Thoracic aorta (tissue), 2 donors: Measurements from ENCODE around the gene TMPRSS15. TPM values are rescaled to one million over a fixed set of nuclear protein-coding genes. Genes with fewer than 3 reads are reported as not detected.

ENCODE experiments used
- ATAC-seq: fragments of 150-250 bp; one replicate; pipeline ENCODE4 v1.8.0; 2017; ENCODE audit warnings: low read depth; ENCODE audit not compliant: insufficient number of reproducible peaks, low FRiP score
- DNase-seq: peaks from one replicate; pipeline ENCODE4 v3.0.0-alpha.2; 2020; ENCODE audit warnings: low spot score
- H3K27ac ChIP-seq, 2 donors: fragments of 200-600 bp; sonication (generic); 1 replicate in 1 of 2; 2 replicates in 1 of 2; pipeline ENCODE4 v1.5.1; 2016; ENCODE audit warnings: mild to moderate bottlenecking in 2 of 2, moderate library complexity in 2 of 2
- H3K27me3 ChIP-seq: fragments of 200-600 bp; sonication (generic); replicated peaks from 2 replicates; pipeline ENCODE4 v1.6.0; 2016; ENCODE audit warnings: mild to moderate bottlenecking; ENCODE audit not compliant: insufficient read depth
- H3K36me3 ChIP-seq: fragments of 200-600 bp; sonication (generic); one replicate; pipeline ENCODE4 v1.5.1; 2016
- H3K4me1 ChIP-seq, 2 donors: fragments of 200-600 bp; sonication (generic); 1 replicate in 1 of 2; 2 replicates in 1 of 2; pipeline versions ENCODE4 v1.5.1 to v1.6.0; 2016; ENCODE audit warnings: low read depth in 2 of 2, mild to moderate bottlenecking in 1 of 2; ENCODE audit not compliant: control insufficient read depth in 1 of 2
- H3K4me3 ChIP-seq: fragments of 200-600 bp; sonication (generic); 2 replicates; pipeline ENCODE4 v1.5.1; 2016; ENCODE audit warnings: mild to moderate bottlenecking
- H3K9me3 ChIP-seq: fragments of 200-600 bp; sonication (generic); 2 replicates; pipeline ENCODE4 v1.5.1; 2016
- CTCF ChIP-seq: fragments of 200-600 bp; sonication (generic); IDR thresholded peaks from one replicate; pipeline ENCODE4 v1.5.1; 2019; ENCODE audit warnings: antibody characterized with exemption
- total RNA-seq, 2 donors: library from RNA; depleted of rRNA; stranded (reverse); fragments of >200 nt; gene quantifications; one replicate each; pipeline versions ENCODE4 v1.1.0 to v1.2.3, GENCODE V29; 2016

Gene TMPRSS15
- not detected for total RNA-seq

DNA sequence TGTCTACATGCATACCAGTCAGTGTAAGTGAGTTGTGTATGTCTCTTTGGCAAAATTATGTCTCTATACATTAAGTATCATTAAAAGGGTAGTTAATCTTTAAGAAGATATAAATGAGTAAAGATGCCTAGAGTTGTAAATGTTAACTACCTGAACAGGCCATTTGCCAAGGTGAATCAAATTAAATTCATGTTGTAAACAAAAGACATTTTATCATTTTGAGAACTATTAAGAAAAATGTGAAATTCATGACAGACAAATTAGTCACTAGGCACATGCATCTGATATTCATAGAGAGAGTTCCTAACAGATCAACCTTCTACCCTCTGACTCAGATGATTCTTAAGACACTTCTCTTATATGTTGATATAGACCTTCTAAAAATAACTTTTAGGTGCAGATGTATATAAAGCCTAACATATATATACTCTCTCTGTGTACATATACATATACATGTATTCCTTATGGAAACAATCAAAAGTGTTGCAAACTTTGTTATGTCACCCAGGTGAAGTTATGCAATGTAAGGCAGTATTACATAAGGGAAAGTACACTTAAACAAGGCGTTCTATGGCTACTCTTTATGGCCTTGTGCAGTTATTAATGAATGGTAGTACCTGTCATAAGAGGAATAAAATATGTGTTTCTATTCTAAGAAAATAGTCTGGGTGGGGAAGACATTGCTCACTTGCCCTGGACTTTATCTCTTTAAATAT lies at the start of gene TMPRSS15:
TSS of gene TMPRSS15 (minus strand) at position 51 of the 716 bp plus-strand sequence. CDS start 163 bp downstream, outside the sequence.
- DNase-seq (no peak), ATAC-seq (no peak)
- no peaks in the 10 kb centered on the region for H3K27me3 ChIP-seq
- H3K4me3 ChIP-seq: no peak within 1 kb of the TSS
- H3K4me1 ChIP-seq: no peaks in the 10 kb centered on the region
- TF ChIP-seq CTCF: no peak
- H3K9me3 ChIP-seq: peaks cover 5% of the 10 kb centered on the region
- H3K27ac ChIP-seq: no peak within 1 kb of the TSS
- H3K36me3 ChIP-seq: no peaks in the 10 kb centered on the region

- ATAC-seq: no peak
These were observed 48.1 kb upstream of the TMPRSS15 start for GRCh38 chr21:18451670-18452069.

GRCh38 chr21:18449605-18450550 lies 46.3 kb upstream of the TMPRSS15 start:
- no peak for ATAC-seq
- no peak for DNase-seq
- H3K36me3 ChIP-seq: no peaks in the 10 kb centered on the region
- H3K27me3 ChIP-seq: no peaks in the 10 kb centered on the region
- H3K27ac ChIP-seq: no peak overlapping the region
- no peaks in the 10 kb centered on the region for H3K9me3 ChIP-seq
- no peaks in the 10 kb centered on the region for H3K4me1 ChIP-seq
- no peak for TF ChIP-seq CTCF
- H3K4me3 ChIP-seq: no peak overlapping the region

More at GRCh38 chr21:18451670-18452069, 48.1 kb upstream of the TMPRSS15 start:
- no peaks in the 10 kb centered on the region for H3K9me3 ChIP-seq
- no peak overlapping the region for H3K27ac ChIP-seq
- no peak for DNase-seq
- H3K4me3 ChIP-seq: no peak overlapping the region
- H3K27me3 ChIP-seq: no peaks in the 10 kb centered on the region
- H3K36me3 ChIP-seq: no peaks in the 10 kb centered on the region
- no peaks in the 10 kb centered on the region for H3K4me1 ChIP-seq
- no peak for TF ChIP-seq CTCF

GRCh38 chr21:18443701-18444100 lies 40.1 kb upstream of the TMPRSS15 start:
- Histone ChIP-seq H3K36me3 (no peaks in the 10 kb centered on the region), H3K27ac (no peak overlapping the region), H3K27me3 (no peaks in the 10 kb centered on the region), H3K4me1 (no peaks in the 10 kb centered on the region), H3K4me3 (no peak overlapping the region), H3K9me3 (no peaks in the 10 kb centered on the region)
- DNase-seq (no peak), ATAC-seq (no peak)
- TF ChIP-seq CTCF: no peak

DNA sequence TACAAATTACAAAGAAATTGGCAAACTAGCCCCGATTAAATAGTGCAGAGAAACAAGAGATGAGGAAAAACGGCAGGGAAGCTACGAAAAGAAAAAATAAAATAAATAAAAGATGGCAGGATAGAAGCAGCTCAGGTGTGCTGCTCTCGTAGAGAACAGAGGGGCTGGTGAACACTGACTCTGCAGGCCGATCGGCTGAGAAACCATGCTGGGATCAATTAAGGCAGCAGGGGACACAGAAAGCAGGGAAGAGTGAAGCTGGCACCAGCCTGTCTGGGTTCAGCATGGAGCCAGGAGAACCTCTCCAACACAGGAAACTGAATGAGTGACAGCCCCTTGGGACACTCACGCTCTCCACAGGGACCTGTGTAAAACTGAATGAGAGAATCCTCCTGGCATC lies 39.5 kb upstream of the TMPRSS15 start:
- Histone ChIP-seq H3K9me3 (no peaks in the 10 kb centered on the region), H3K27ac (no peak overlapping the region), H3K4me1 (no peaks in the 10 kb centered on the region), H3K36me3 (no peaks in the 10 kb centered on the region), H3K27me3 (no peaks in the 10 kb centered on the region), H3K4me3 (no peak overlapping the region)
- ATAC-seq (no peak), DNase-seq (no peak)
- TF ChIP-seq CTCF: no peak
